HL-60/S4 treated with phorbol 12-myristate 13-acetate at 8.2 ng/mL for 4 days and 3 days (cell line): ENCODE results near the gene USP24.
"Not testable (repeated sequence)": the region's sequence is repeated elsewhere in the genome, so short reads cannot be mapped to it uniquely, and the experiment has no call there.

Experiments used
- in situ Hi-C: fragments of 300-500 bp; cut with MboI; formaldehyde crosslinking; loops from 2 replicates; pipeline ENCODE4 v1.15.0; 2022; ENCODE audit warnings: low sequenced_read_pairs

The USP24 gene

GRCh38 chr1:55040083-55040932 is 174.9 kb downstream of the USP24 start:
- in situ Hi-C loops: no loop called here

GRCh38 chr1:55039342-55040082 is 175.7 kb downstream of the USP24 start, which contains the start of gene PCSK9:
Gene PCSK9 (plus strand): TSS chr1:55039548. CDS start chr1:55039838, 290 bp downstream.
- in situ Hi-C loops: no loop called here

DNA sequence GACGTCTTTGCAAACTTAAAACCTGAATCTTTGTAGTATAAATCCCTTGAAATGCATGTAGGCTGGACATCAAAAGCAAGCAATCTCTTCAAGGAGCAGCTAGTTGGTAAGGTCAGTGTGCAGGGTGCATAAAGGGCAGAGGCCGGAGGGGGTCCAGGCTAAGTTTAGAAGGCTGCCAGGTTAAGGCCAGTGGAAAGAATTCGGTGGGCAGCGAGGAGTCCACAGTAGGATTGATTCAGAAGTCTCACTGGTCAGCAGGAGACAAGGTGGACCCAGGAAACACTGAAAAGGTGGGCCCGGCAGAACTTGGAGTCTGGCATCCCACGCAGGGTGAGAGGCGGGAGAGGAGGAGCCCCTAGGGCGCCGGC is 176.2 kb downstream of the USP24 start:
- in situ Hi-C loops: no loop called here

- in situ Hi-C loops: no loop called here
Observed at GRCh38 chr1:55038552-55038838, 176.7 kb downstream of the USP24 start.

GRCh38 chr1:55037733-55038551 is 177.2 kb downstream of the USP24 start:
- in situ Hi-C loops: no loop called here

- in situ Hi-C loops: no loop called here
Observed at GRCh38 chr1:55035904-55036303, 179.3 kb downstream of the USP24 start.

- in situ Hi-C loops: no loop called here
Observed at GRCh38 chr1:55034476-55035133, 180.6 kb downstream of the USP24 start.

DNA sequence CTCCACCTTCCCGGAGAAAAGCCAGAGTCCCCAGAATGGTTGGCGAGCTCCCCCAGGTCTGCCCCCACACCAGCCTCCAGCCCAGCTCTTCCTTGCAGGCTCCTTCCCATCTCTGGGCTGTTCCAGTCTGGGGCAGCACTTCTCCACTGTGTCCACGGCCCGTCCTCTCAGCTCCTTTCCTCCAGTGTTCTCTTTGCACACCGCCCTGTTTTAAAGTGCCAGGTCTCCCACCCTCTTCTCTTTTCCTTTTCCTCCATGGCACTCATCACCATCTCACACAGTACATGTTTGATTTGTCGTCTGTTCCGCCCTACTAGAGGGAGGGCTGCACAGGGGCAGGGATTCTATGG is 181.9 kb downstream of the USP24 start:
- in situ Hi-C loops: no loop called here

- in situ Hi-C loops: not testable (repeated sequence)
Observed at GRCh38 chr1:55031098-55031497, 184.1 kb downstream of the USP24 start.

DNA sequence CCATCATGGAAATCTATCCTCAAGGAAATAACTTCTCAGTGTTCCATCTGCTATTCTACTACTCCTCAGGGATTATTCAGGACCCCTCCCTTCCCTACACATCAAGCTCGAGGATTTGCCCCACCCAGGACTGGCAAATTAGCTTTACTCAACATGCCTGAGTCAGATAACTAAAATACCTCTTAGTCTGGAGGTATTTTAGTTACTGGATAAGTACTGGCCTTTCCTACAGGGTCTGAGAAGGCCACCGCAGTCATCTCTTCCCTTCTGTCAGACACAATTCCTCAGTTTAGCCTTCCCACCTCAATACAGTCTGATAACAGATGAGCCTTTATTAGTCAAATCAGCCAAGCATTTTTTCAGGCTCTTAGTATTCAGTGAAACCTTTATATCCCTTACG is 188.5 kb downstream of the USP24 start:
- in situ Hi-C loops: not testable (repeated sequence)

GRCh38 chr1:55024163-55024562 is 191.0 kb downstream of the USP24 start:
- in situ Hi-C loops: not testable (repeated sequence)

GRCh38 chr1:55021942-55022546 is 193.1 kb downstream of the USP24 start:
- in situ Hi-C loops: no loop called here

- in situ Hi-C loops: no loop called here
Observed at GRCh38 chr1:55018395-55018794, 196.8 kb downstream of the USP24 start.
